WTC11 (cell line): Measurements from ENCODE around the gene C14orf132.

ENCODE experiments used
- E2F1 ChIP-seq: sonication (generic); formaldehyde crosslinking; IDR thresholded peaks from 2 replicates; pipeline ENCODE4 v1.8.0; 2022; ENCODE audit warnings: mild to moderate bottlenecking, missing genetic modification reagents
- ESRRA ChIP-seq: sonication (generic); formaldehyde crosslinking; IDR thresholded peaks from 2 replicates; pipeline ENCODE4 v1.8.1; 2022; ENCODE audit warnings: mild to moderate bottlenecking, missing genetic modification reagents, borderline replicate concordance
- HMGXB4 ChIP-seq: sonication (generic); formaldehyde crosslinking; IDR thresholded peaks from 2 replicates; pipeline ENCODE4 v1.8.1; 2023; ENCODE audit warnings: mild to moderate bottlenecking, moderate library complexity, missing genetic modification reagents
- JUN ChIP-seq: sonication (generic); formaldehyde crosslinking; IDR thresholded peaks from 2 replicates; pipeline ENCODE4 v1.8.0; 2023; ENCODE audit warnings: mild to moderate bottlenecking, missing genetic modification reagents
- ZNF219 ChIP-seq: sonication (generic); formaldehyde crosslinking; IDR thresholded peaks from 2 replicates; pipeline ENCODE4 v1.8.0; 2023; ENCODE audit warnings: missing genetic modification reagents, mild to moderate bottlenecking, borderline replicate concordance
- ZNF263 ChIP-seq: sonication (generic); formaldehyde crosslinking; IDR thresholded peaks from 2 replicates; pipeline ENCODE4 v1.8.1; 2022; ENCODE audit warnings: low read depth, mild to moderate bottlenecking, moderate library complexity, missing genetic modification reagents
- ZNF512 ChIP-seq: sonication (generic); formaldehyde crosslinking; IDR thresholded peaks from 2 replicates; pipeline ENCODE4 v1.8.1; 2022; ENCODE audit warnings: missing genetic modification reagents, borderline replicate concordance
- TF ChIP-seq, protein P1 (sequence below): fragments of 200-600 bp; IDR thresholded peaks from 2 replicates; pipeline ENCODE4 v1.8.0; 2022; ENCODE audit warnings: antibody characterized with exemption
- TF ChIP-seq, protein P2 (sequence below): sonication (generic); formaldehyde crosslinking; IDR thresholded peaks from 2 replicates; pipeline ENCODE4 v1.8.1; 2023; ENCODE audit warnings: mild to moderate bottlenecking, missing genetic modification reagents, moderate library complexity

DNA sequence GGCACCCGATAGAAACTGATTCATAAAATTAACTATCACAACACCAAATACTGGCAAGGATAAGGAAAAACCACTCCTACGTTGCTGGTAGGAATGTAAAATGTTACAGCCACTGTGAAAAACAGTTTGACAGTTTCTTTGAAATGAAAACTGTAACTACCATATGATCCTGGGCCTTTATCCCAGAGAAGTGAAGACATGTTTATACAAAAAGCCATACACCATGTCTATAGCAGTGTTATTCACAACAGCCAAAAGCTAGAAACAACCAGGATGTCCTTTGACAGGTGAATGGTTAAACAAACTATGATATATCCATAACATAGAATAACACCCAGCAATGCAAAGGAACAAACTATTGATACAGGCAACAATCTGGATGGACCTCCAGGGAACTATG lies 3.7 kb upstream of the C14orf132 start:
- TF ChIP-seq HMGXB4 (CRISPR knock-in tag) (no peak), ZNF263 (CRISPR knock-in tag) (no peak), ZNF512 (CRISPR knock-in tag) (no peak), ZNF219 (CRISPR knock-in tag) (no peak), JUN (no peak), ESRRA (CRISPR knock-in tag) (no peak), E2F1 (CRISPR knock-in tag) (no peak)
- TF ChIP-seq, protein P1, sequence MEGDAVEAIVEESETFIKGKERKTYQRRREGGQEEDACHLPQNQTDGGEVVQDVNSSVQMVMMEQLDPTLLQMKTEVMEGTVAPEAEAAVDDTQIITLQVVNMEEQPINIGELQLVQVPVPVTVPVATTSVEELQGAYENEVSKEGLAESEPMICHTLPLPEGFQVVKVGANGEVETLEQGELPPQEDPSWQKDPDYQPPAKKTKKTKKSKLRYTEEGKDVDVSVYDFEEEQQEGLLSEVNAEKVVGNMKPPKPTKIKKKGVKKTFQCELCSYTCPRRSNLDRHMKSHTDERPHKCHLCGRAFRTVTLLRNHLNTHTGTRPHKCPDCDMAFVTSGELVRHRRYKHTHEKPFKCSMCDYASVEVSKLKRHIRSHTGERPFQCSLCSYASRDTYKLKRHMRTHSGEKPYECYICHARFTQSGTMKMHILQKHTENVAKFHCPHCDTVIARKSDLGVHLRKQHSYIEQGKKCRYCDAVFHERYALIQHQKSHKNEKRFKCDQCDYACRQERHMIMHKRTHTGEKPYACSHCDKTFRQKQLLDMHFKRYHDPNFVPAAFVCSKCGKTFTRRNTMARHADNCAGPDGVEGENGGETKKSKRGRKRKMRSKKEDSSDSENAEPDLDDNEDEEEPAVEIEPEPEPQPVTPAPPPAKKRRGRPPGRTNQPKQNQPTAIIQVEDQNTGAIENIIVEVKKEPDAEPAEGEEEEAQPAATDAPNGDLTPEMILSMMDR: no peak
- TF ChIP-seq, protein P2, sequence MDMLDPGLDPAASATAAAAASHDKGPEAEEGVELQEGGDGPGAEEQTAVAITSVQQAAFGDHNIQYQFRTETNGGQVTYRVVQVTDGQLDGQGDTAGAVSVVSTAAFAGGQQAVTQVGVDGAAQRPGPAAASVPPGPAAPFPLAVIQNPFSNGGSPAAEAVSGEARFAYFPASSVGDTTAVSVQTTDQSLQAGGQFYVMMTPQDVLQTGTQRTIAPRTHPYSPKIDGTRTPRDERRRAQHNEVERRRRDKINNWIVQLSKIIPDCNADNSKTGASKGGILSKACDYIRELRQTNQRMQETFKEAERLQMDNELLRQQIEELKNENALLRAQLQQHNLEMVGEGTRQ: no peak
